GM19467 (cell line): ENCODE data around the gene ZFP28.

Experiments
- ATAC-seq: cut with Tn5 transposase; IDR thresholded peaks from one replicate; pipeline ENCODE4 v1.9.1; 2021; ENCODE audit warnings: mild to moderate bottlenecking, moderate library complexity; ENCODE audit not compliant: unreplicated experiment

Gene ZFP28

DNA sequence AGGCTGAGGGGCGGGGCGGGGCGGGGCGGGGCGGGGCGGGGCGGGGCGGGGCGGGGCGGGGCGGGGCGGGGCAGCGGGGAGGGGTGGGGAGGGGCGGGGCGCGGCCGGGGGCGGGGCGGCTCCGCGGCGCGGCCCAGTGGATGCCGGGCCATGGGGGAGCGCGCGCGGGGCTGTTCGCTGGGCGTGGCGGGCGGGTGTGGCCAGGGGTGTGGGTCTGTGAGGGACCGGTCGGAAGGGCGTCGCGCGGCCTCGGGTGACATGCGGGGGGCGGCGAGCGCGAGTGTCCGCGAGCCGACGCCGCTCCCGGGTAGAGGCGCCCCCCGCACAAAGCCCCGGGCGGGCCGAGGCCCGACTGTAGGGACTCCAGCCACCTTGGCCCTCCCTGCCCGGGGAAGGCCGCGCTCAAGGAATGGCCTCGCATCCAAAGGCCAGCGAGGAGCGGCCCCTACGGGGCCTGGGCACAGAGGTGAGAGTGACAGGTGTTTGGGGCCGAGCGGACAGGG, at the start of gene ZFP28:
ZFP28 (plus strand) TSS at position 188 of the 503 bp plus-strand sequence; CDS start at position 259, 71 bp downstream.
- ATAC-seq = peak; percentile 25

- ATAC-seq = no peak
Measured at GRCh38 chr19:56491399-56491798, 47.3 kb upstream of the ZFP28 start.

- no peak for ATAC-seq
Measured at GRCh38 chr19:56504581-56504980, 34.2 kb upstream of the ZFP28 start.

DNA sequence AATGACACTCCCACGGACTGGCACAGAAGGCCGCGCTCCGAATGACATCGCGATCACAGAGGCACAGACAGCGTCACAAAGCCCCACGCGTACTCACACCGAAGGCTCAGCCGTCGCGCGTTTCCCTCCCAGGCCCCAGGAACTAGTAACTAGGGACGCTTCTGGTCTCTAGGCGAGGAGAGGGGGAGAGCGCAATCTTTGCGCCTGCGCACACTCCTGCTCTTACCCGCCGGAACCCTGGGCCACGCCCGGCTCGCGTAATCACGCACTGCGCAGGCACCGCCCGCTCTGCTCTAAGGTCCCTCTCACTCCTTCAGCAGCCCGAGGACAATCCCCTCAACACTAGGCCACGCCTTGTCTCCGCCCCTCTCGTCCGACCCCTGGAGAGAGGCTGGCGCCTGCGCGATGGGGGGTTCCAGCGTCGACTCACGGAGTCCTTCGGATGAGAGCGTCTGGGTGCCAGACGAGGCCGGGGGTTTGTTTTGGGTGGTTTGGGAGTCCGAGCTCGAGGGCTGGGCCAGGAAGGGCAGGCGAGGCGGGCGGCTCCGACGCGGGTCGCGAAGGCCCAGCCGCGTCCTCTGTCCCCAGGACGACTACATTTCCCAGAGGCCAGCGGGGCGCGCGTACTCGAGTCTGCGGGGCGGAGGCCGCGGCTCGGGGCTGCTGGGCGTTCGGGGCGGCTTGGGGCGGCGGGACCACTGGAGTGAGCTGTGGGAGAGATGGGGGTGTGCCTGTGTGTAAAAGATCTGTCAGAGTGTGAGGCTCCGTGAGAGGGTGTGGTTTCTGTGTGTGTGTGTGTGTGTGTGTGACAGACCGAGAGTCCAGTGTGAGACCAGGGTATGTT, 31.1 kb upstream of the ZFP28 start, which contains the start of gene ZNF471:
ZNF471 (plus strand) TSS at position 410 of the 844 bp plus-strand sequence. CDS start 3,717 bp downstream, outside the sequence.
- no peak for ATAC-seq

DNA sequence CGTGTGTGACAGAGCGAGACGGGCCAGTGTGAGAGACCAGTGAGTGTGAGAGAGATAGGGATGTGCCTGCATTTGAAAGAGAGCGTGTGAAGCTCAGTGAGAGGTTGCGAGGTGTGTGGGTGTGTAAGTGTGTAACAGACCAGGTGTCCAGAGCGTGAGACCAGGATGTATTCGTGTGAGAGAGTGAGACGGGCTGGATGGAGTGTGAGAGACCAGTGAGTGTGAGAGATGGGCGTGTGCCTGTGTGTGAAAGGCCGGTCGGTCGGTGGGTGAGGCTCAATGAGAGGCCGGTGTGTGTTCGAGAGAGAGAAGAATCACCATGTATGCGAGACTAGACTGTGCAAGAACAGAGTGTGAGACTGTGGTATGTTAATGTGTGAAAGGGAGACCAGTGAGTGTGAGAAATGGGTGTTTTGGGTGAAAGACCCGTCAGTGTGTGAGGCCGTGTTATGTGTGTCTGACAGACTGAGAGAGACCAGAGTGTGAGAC, 30.4 kb upstream of the ZFP28 start:
- ATAC-seq = no peak

GRCh38 chr19:56525214-56525860, 13.4 kb upstream of the ZFP28 start:
- no peak for ATAC-seq

GRCh38 chr19:56537442-56537841, 1.3 kb upstream of the ZFP28 start:
- ATAC-seq = no peak

DNA sequence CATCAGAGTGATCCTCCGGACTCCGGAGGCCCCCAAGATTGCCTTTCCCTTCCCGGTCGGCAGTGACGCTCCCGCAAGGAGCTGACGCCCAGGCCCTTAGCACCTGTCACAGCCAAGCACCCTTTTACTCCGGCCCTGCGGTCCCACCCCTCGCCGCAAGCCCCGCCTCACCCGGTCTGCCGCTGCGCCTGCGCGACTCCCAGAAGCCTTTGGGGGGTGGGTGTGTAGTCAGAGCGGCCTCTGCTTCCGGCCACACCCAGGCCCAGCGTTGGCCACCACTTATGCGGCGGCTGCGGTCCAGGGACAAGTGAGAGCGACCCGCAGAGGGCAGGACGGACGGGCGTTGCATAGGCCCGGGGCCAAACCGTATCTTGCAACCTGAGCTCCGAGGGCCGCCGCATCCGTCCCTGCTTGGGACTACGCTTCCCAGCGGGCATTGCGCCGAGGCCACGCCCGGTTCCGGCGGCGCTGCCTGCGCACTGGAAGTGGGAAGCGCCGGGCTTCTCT, 441 bp upstream of the ZFP28 start:
- peak; percentile 79 for ATAC-seq

GRCh38 chr19:56543776-56544175, 5.0 kb downstream of the ZFP28 start:
- ATAC-seq = no peak

GRCh38 chr19:56547535-56547934, 8.8 kb downstream of the ZFP28 start:
- ATAC-seq = no peak

DNA sequence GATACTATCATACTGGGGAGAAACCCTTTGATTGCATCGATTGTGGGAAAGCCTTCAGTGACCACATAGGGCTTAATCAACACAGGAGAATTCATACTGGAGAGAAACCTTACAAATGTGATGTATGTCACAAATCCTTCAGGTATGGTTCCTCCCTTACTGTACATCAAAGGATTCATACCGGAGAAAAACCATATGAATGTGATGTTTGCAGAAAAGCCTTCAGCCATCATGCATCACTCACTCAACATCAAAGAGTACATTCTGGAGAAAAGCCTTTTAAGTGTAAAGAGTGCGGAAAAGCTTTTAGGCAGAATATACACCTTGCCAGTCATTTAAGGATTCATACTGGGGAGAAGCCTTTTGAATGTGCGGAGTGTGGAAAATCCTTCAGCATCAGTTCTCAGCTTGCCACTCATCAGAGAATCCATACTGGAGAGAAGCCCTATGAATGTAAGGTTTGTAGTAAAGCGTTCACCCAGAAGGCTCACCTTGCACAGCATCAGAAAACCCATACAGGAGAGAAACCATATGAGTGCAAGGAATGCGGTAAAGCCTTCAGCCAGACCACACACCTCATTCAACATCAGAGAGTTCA, 15.6 kb downstream of the ZFP28 start:
- ATAC-seq = no peak

- ATAC-seq = no peak
Measured at GRCh38 chr19:56562766-56563165, 24.0 kb downstream of the ZFP28 start.

DNA sequence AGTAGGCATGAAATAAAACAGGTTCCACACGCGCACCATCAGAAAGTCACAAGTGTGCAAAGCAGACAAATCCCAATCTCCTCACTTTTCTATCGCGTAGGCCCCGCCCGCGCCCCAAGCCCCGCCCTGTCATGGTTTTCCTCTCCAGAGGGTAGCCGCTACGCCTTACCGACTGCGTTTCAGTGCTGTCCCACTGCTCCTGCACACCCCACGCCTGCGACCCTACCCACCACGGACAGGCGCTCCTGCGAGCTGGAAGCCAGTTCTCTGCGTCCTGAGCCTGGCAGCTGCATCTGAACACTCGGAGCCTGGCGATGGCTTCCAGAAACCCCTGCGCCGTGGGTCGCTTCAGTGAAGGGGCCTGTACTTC, 28.1 kb downstream of the ZFP28 start:
- ATAC-seq = peak; percentile 36

GRCh38 chr19:56567274-56568120, 28.7 kb downstream of the ZFP28 start, which contains the start of gene ZNF470:
TSS of gene ZNF470 (plus strand) at chr19:56567468. CDS start at chr19:56570312, 2,844 bp downstream.
- peak; percentile 95 for ATAC-seq

DNA sequence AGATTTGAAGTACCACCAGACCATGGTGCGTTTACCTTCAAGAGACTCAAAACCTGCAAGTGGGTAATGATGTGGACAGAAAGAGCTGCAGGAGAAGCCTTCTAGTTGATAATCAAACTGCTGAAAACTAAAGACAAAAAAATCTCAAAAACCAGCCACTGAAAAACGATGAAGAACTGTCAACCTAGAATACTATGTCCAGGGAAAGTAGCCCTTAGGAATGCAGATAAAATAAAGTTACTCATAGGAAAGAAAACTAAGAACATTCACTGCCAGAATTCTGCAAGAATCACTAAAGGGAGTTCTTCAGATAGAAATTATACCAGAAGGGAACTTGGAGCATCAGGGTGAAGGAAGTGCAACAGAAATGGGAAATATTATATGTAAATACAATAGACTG, 33.8 kb downstream of the ZFP28 start:
- no peak for ATAC-seq

- ATAC-seq = no peak
Measured at GRCh38 chr19:56573914-56574313, 35.2 kb downstream of the ZFP28 start.

DNA sequence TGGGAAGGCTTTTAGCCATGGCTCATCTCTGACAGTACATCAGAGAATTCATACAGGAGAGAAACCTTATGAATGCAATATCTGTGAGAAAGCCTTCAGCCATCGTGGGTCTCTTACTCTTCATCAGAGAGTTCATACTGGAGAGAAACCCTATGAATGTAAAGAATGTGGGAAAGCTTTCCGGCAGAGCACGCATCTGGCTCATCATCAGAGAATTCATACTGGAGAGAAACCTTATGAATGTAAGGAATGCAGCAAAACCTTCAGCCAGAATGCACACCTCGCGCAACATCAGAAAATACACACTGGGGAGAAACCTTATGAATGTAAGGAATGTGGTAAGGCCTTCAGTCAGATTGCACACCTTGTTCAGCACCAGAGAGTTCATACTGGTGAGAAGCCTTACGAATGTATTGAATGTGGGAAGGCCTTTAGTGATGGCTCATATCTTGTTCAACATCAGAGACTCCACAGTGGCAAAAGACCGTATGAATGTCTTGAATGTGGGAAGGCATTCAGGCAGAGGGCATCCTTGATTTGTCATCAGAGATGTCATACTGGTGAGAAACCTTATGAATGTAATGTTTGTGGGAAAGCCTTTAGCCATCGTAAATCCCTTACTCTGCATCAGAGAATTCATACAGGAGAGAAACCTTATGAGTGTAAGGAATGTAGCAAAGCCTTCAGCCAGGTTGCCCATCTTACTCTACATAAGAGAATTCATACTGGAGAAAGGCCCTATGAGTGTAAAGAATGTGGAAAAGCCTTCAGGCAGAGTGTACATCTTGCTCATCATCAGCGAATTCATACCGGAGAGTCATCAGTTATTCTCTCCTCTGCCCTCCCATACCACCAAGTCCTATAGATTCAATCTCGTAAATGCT, 39.2 kb downstream of the ZFP28 start:
- ATAC-seq = no peak

DNA sequence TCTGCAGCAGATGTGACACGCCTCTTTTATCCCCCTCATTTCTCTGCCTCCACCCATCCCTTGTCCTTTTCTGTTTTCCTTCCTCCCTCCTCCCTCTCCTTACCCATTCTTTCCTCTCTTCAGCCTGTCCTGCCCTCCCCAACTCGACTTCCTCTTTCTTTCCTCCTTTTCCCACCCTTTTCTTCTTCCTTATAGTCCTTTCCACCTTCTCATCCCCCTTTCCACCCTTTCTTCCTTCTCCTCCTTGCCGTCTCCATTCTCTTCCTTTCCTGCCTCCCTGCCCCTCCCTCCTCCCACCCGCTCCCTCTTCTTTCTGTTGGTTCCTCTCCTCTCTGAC, 55.7 kb downstream of the ZFP28 start:
- no peak for ATAC-seq

- peak; percentile 87 for ATAC-seq
Measured at GRCh38 chr19:56594783-56595547, 56.2 kb downstream of the ZFP28 start, which contains the start of gene ZNF71. TSS of gene ZNF71 (plus strand) at chr19:56595302. CDS start at chr19:56601559, 6,257 bp downstream.
